Ascending aorta (tissue), 2 donors: ENCODE measurements around the gene DNAJC5. TPM values are rescaled to one million over a fixed set of nuclear protein-coding genes. Genes with fewer than 3 reads are reported as not detected.

Experiments
- DNase-seq, 2 donors: peaks; one replicate each; pipeline ENCODE4 v3.0.0-alpha.2; 2019; ENCODE audit warnings: low spot score in 2 of 2
- H3K27ac ChIP-seq, 2 donors: fragments of 200-600 bp; sonication (generic); one replicate each; pipeline ENCODE4 v1.5.1; 2016 to 2017; ENCODE audit warnings: mild to moderate bottlenecking in 1 of 2
- H3K27me3 ChIP-seq: fragments of 200-600 bp; sonication (generic); one replicate; pipeline ENCODE4 v1.5.1; 2017
- H3K36me3 ChIP-seq, 2 donors: fragments of 200-600 bp; sonication (generic); one replicate each; pipeline ENCODE4 v1.5.1; 2016
- H3K4me1 ChIP-seq, 2 donors: fragments of 200-600 bp; sonication (generic); one replicate each; pipeline ENCODE4 v1.5.1; 2016 to 2017; ENCODE audit warnings: mild to moderate bottlenecking in 1 of 2
- H3K4me3 ChIP-seq, 2 donors: fragments of 200-600 bp; sonication (generic); one replicate each; pipeline ENCODE4 v1.5.1; 2016 to 2017; ENCODE audit warnings: mild to moderate bottlenecking in 1 of 2
- H3K9me3 ChIP-seq, 2 donors: fragments of 200-600 bp; sonication (generic); one replicate each; pipeline ENCODE4 v1.5.1; 2016
- CTCF ChIP-seq, 3 experiments: fragments of 200-600 bp in 2 of 3; fragments of 450-650 bp in 1 of 3; sonication (generic) in 2 of 3; IDR thresholded peaks; one replicate each; pipeline ENCODE4 v1.5.1; 2016 to 2019; ENCODE audit warnings: antibody characterized with exemption in 3 of 3, mild to moderate bottlenecking in 1 of 3, moderate library complexity in 1 of 3
- intact Hi-C: fragments of 100-400 bp; cut with DNase I; formaldehyde crosslinking; loops from one replicate; pipeline ENCODE4 v1.15.1; 2023
- total RNA-seq: library from RNA; depleted of rRNA; stranded (reverse); fragments of >200 nt; gene quantifications from one replicate; pipeline ENCODE4 v1.1.0, GENCODE V29; 2016

The DNAJC5 gene
- total RNA-seq, 1 donor from 2014 or later, result 42.9 TPM

GRCh38 chr20:63941282-63942081, 46.6 kb downstream of the DNAJC5 start:
- Histone ChIP-seq H3K36me3 (peaks cover 52 to 78% of the 10 kb centered on the region in 2 donors), H3K27ac (peak overlapping the region in 1 of 2 donors; percentile 33), H3K9me3 (no peaks in the 10 kb centered on the region), H3K27me3 (no peaks in the 10 kb centered on the region), H3K4me1 (no peaks in the 10 kb centered on the region), H3K4me3 (no peak overlapping the region)
- peak in 1 of 2 donors; percentile 64 for DNase-seq
- intact Hi-C loops, result no loop called here
- no peak for TF ChIP-seq CTCF (IDR thresholded peaks at IDR 0.05)

GRCh38 chr20:63942250-63942951, 47.5 kb downstream of the DNAJC5 start:
- Histone ChIP-seq H3K27me3 (no peaks in the 10 kb centered on the region), H3K9me3 (no peaks in the 10 kb centered on the region), H3K4me1 (peaks cover 0 to 2% of the 10 kb centered on the region in 2 donors), H3K4me3 (no peak overlapping the region), H3K27ac (peak overlapping the region; percentile 1 to 53), H3K36me3 (peaks cover 52 to 77% of the 10 kb centered on the region in 2 donors)
- intact Hi-C loops, result no loop called here
- no peak for TF ChIP-seq CTCF (IDR thresholded peaks at IDR 0.05)
- DNase-seq, result no peak

- Histone ChIP-seq H3K27me3 (no peaks in the 10 kb centered on the region), H3K27ac (peak overlapping the region; percentile 1 to 53), H3K4me1 (peaks cover 0 to 10% of the 10 kb centered on the region in 2 donors), H3K4me3 (no peak overlapping the region), H3K9me3 (no peaks in the 10 kb centered on the region), H3K36me3 (peaks cover 52 to 69% of the 10 kb centered on the region in 2 donors)
- intact Hi-C loops, result no loop called here
- no peak for TF ChIP-seq CTCF (IDR thresholded peaks at IDR 0.05)
- DNase-seq, result peak in 1 of 2 donors; percentile 61
Observed at GRCh38 chr20:63942969-63943807, 48.3 kb downstream of the DNAJC5 start.

- Histone ChIP-seq H3K4me3 (no peak overlapping the region), H3K4me1 (peaks cover 0 to 13% of the 10 kb centered on the region in 2 donors), H3K9me3 (no peaks in the 10 kb centered on the region), H3K36me3 (peaks cover 49 to 65% of the 10 kb centered on the region in 2 donors), H3K27me3 (no peaks in the 10 kb centered on the region), H3K27ac (no peak overlapping the region)
- no peak for TF ChIP-seq CTCF (IDR thresholded peaks at IDR 0.05)
- no peak for DNase-seq
- intact Hi-C loops, result no loop called here
Observed at GRCh38 chr20:63943808-63944077, 48.8 kb downstream of the DNAJC5 start.

GRCh38 chr20:63944078-63944941, 49.4 kb downstream of the DNAJC5 start:
- H3K36me3 ChIP-seq, result peaks cover 49 to 60% of the 10 kb centered on the region in 2 donors
- no peak for TF ChIP-seq CTCF (IDR thresholded peaks at IDR 0.05)
- no peak for DNase-seq
- intact Hi-C loops, result no loop called here
- no peak overlapping the region for H3K4me3 ChIP-seq
- no peak overlapping the region for H3K27ac ChIP-seq
- no peaks in the 10 kb centered on the region for H3K27me3 ChIP-seq
- peaks cover 2 to 19% of the 10 kb centered on the region in 2 donors for H3K4me1 ChIP-seq
- no peaks in the 10 kb centered on the region for H3K9me3 ChIP-seq
